HepG2 (cell line): ENCODE measurements around the gene HEXD. TPM values are rescaled to one million over a fixed set of nuclear protein-coding genes. Genes with fewer than 3 reads are reported as not detected.

ENCODE experiments used
- AGO1 ChIP-seq: fragments of 200-400 bp; formaldehyde crosslinking; IDR thresholded peaks from 2 replicates; pipeline ENCODE4 v1.6.1; 2017; ENCODE audit warnings: mild to moderate bottlenecking, low read depth, low read length, moderate library complexity; ENCODE audit not compliant: poor library complexity, severe bottlenecking
- AGO2 ChIP-seq: fragments of 200-400 bp; formaldehyde crosslinking; optimal IDR thresholded peaks from 2 replicates; pipeline ENCODE3; 2017; ENCODE audit warnings: mild to moderate bottlenecking, low read depth, low read length, moderate library complexity
- ARHGAP35 ChIP-seq: sonication (generic); formaldehyde crosslinking; IDR thresholded peaks from 2 replicates; pipeline ENCODE4 v1.9.0; 2022; ENCODE audit warnings: mild to moderate bottlenecking, inconsistent platforms, moderate library complexity, missing genetic modification reagents, borderline replicate concordance
- ARNT ChIP-seq: fragments of 450-650 bp; IDR thresholded peaks from 2 replicates; pipeline ENCODE4 v1.6.1; 2017
- ATF5 ChIP-seq: sonication (generic); formaldehyde crosslinking; IDR thresholded peaks from 2 replicates; pipeline ENCODE4 v1.4.0; 2020; ENCODE audit warnings: mild to moderate bottlenecking, low read depth, missing genetic modification reagents
- ATRX ChIP-seq: sonication (generic); formaldehyde crosslinking; IDR thresholded peaks from 2 replicates; pipeline ENCODE4 v1.4.0; 2020; ENCODE audit warnings: missing genetic modification reagents, borderline replicate concordance
- DBP ChIP-seq: sonication (generic); formaldehyde crosslinking; IDR thresholded peaks from 2 replicates; pipeline ENCODE4 v1.4.0; 2020; ENCODE audit warnings: missing genetic modification reagents; ENCODE audit errors: not compliant biosample characterization
- KDM3A ChIP-seq: IDR thresholded peaks from 2 replicates; pipeline ENCODE4 v1.6.1; 2018; ENCODE audit warnings: low read depth, missing compliant biosample characterization
- MED13 ChIP-seq: sonication (generic); formaldehyde crosslinking; IDR thresholded peaks from 2 replicates; pipeline ENCODE4 v1.5.0; 2020; ENCODE audit warnings: missing genetic modification reagents
- MEF2D ChIP-seq: sonication (generic); formaldehyde crosslinking; IDR thresholded peaks from 2 replicates; pipeline ENCODE4 v1.5.1; 2020; ENCODE audit warnings: mild to moderate bottlenecking, missing genetic modification reagents
- NCOA2 ChIP-seq: sonication (generic); formaldehyde crosslinking; IDR thresholded peaks from 2 replicates; pipeline ENCODE4 v1.8.0; 2022; ENCODE audit warnings: inconsistent platforms
- PRDM15 ChIP-seq: sonication (generic); formaldehyde crosslinking; IDR thresholded peaks from 2 replicates; pipeline ENCODE4 v1.4.0; 2020; ENCODE audit warnings: missing genetic modification reagents
- RBAK ChIP-seq: sonication (generic); formaldehyde crosslinking; IDR thresholded peaks from 2 replicates; pipeline ENCODE4 v1.5.1; 2020; ENCODE audit warnings: mild to moderate bottlenecking, missing genetic modification reagents
- RXRA ChIP-seq: sonication (generic); formaldehyde crosslinking; IDR thresholded peaks from 2 replicates; pipeline ENCODE4 v1.5.1; 2020; ENCODE audit warnings: missing genetic modification reagents
- SMYD3 ChIP-seq: sonication (generic); formaldehyde crosslinking; IDR thresholded peaks from 2 replicates; pipeline ENCODE4 v1.8.1; 2023; ENCODE audit warnings: mild to moderate bottlenecking, missing genetic modification reagents
- SNAPC2 ChIP-seq: sonication (generic); formaldehyde crosslinking; IDR thresholded peaks from 2 replicates; pipeline ENCODE4 v1.8.1; 2022; ENCODE audit warnings: mild to moderate bottlenecking, missing genetic modification reagents
- SP5 ChIP-seq: IDR thresholded peaks from 2 replicates; pipeline ENCODE4 v1.6.1; 2016; ENCODE audit warnings: low read depth, borderline replicate concordance
- TBX3 ChIP-seq: fragments of 450-650 bp; IDR thresholded peaks from 2 replicates; pipeline ENCODE4 v1.6.1; 2017; ENCODE audit warnings: antibody characterized with exemption, mild to moderate bottlenecking, inconsistent platforms, borderline replicate concordance
- THAP9 ChIP-seq: sonication (generic); formaldehyde crosslinking; IDR thresholded peaks from 2 replicates; pipeline ENCODE4; 2020; ENCODE audit warnings: missing genetic modification reagents, mild to moderate bottlenecking, borderline replicate concordance
- XRCC5 ChIP-seq: fragments of 200-400 bp; formaldehyde crosslinking; optimal IDR thresholded peaks from 2 replicates; pipeline ENCODE3; 2017; ENCODE audit warnings: mild to moderate bottlenecking, low read length
- ZNF383 ChIP-seq: sonication (generic); formaldehyde crosslinking; IDR thresholded peaks from 2 replicates; pipeline ENCODE4 v1.4.0; 2020; ENCODE audit warnings: missing genetic modification reagents, mild to moderate bottlenecking, borderline replicate concordance
- ZNF777 ChIP-seq: sonication (generic); formaldehyde crosslinking; IDR thresholded peaks from 2 replicates; pipeline ENCODE4 v1.4.0; 2020; ENCODE audit warnings: missing genetic modification reagents
- ZSCAN25 ChIP-seq: sonication (generic); formaldehyde crosslinking; IDR thresholded peaks from 2 replicates; pipeline ENCODE4 v1.8.0; 2022; ENCODE audit warnings: mild to moderate bottlenecking, missing genetic modification reagents
- polyA plus RNA-seq, 8 experiments: library from polyadenylated mRNA; depleted of rRNA in 3 of 8; stranded (reverse) in 7 of 8; unstranded in 1 of 8; fragments of >200 nt; fragmentation: Illumina TruSeq in 4 of 8; extraction: Trizol in 4 of 8; gene quantifications; 2 replicates each; pipeline versions ENCODE4 v1.2.1 to v1.2.3, GENCODE V29; 2011 to 2016; ENCODE audit warnings: low read depth in 4 of 8, missing spikeins in 1 of 8, mixed read lengths in 1 of 8; ENCODE audit not compliant: insufficient read depth in 1 of 8
- total RNA-seq, 5 experiments: library from RNA; depleted of rRNA; stranded (reverse); fragments of >200 nt; fragmentation: Illumina TruSeq; extraction: Trizol; gene quantifications; 2 replicates each; pipeline ENCODE4 v1.2.3, GENCODE V29; 2016; ENCODE audit warnings: low read depth in 1 of 5

The HEXD gene
- total and polyA plus RNA-seq, 2 of the 13 experiments (the other 11 are each of a cell fraction or from before 2014, with no cell fraction given): 22.3 to 41.8 TPM

- TF ChIP-seq THAP9 (CRISPR knock-in tag) (no peak), ATRX (CRISPR knock-in tag) (no peak), ARNT (no peak), AGO2 (peak; percentile 77), MED13 (0 out of 2 replicates have a peak, but pooled peaks have one; percentile 24), ZNF777 (no peak), ZNF383 (CRISPR knock-in tag) (no peak), PRDM15 (CRISPR knock-in tag) (no peak), ARHGAP35 (peak; percentile 82; the same call in 1 of the 2 replicates), MEF2D (CRISPR knock-in tag) (peak; percentile 69; the same call in 1 of the 2 replicates), AGO1 (peak; percentile 78), SMYD3 (no peak), RXRA (CRISPR knock-in tag) (peak; percentile 79), SP5 (CRISPR knock-in tag) (peak; percentile 88), XRCC5 (peak; percentile 75), KDM3A (0 out of 2 replicates have a peak, but pooled peaks have one; percentile 52), DBP (peak; percentile 40), SNAPC2 (CRISPR knock-in tag) (0 out of 2 replicates have a peak, but pooled peaks have one; percentile 53), ZSCAN25 (CRISPR knock-in tag) (peak; percentile 68; the same call in 1 of the 2 replicates), RBAK (no peak), NCOA2 (no peak), TBX3 (no peak), ATF5 (CRISPR knock-in tag) (no peak)
These were observed 29.8 kb upstream of the HEXD start (continued) for GRCh38 chr17:82388223-82388921.
